ENCODE results near the gene CNGA3. TPM values are rescaled to one million over a fixed set of nuclear protein-coding genes. Genes with fewer than 3 reads are reported as not detected.

The CNGA3 gene
- total and polyA plus RNA-seq, 2 donors (not counting 3 experiments of a cell fraction or from before 2014, with no cell fraction given) = not detected

DNA sequence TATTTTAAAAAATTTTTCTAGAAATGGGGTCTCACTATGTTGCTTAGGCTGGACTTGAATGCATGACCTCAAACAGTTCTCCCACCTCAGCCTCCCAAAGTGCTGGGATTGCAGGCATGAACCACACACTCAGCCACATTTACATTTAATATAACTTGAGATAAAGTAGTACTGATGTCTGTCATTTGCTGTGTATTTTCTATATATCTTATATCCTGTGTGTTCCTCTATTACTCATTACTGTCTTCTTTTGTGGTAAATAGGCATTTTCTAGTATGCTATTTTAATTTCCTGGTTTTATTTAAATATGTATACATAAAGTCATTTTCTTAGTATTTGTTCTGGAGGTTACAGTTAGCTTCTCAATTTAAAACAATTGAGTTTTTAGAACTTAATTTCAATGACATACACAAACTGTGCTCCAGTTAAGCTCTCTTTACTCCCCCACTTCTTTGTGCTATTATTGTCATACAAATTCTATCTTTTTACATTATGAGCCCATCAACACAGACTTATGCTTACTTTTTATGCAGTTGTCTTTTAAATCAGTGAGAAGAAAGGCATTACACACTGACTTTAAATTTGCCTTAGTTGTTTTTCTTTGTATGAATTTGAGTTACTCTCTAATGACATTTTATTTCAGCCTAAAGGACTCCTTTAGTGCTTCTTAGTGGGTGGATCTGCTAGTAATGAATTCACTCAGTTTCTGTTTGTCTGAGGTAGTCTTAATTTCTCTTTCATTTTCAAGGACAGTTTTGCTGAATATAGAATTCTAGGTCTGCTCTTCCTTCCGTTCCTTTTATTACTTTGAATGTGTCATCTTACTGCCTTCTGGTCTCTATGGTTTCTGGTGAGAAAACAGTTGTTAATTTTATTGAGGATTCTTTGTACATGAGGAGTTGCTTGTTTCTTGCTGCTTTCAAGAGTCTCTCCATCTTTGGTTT is 92.2 kb downstream of the CNGA3 start:
- ChIA-PET POLR2A (no interaction called here), CTCF (no interaction called here)
- no TSS peak for BruUV-seq (replicated peaks)
- H3K9me1 ChIP-seq (replicated peaks; ENCODE audit: control insufficient read depth, extremely low read depth, insufficient read depth, low read length) = no peaks in the 10 kb centered on the region
- intact Hi-C loops (cut with micrococcal nuclease) = no loop called here
- no peaks in the 10 kb centered on the region for H3K36me3 ChIP-seq (ENCODE audit: control insufficient read depth in 2 of 2, extremely low read depth in 1 of 2, insufficient read depth in 2 of 2, low read length in 2 of 2)
- no peak overlapping the region for H2AFZ ChIP-seq (ENCODE audit: low read depth, low read length)
- dilution Hi-C loops (cut with MboI; ENCODE audit: extremely low pct_ligation_motif_present, low sequenced_read_pairs) = no loop called here
- H3K4me2 ChIP-seq (ENCODE audit: insufficient read depth, low read length) = no peak overlapping the region
- no peak for DNase-seq (ENCODE audit: low read depth, low spot score)
- no peaks in the 10 kb centered on the region for H3K4me1 ChIP-seq (ENCODE audit: control insufficient read depth, extremely low read depth, insufficient read depth, low read length)
- no peaks in the 10 kb centered on the region for H4K20me1 ChIP-seq (replicated peaks; ENCODE audit: control insufficient read depth, extremely low read depth, insufficient read depth, low read length)
- no peak overlapping the region for H3K4me3 ChIP-seq (replicated peaks in 1 of 3; ENCODE audit: insufficient read depth in 1 of 3, low read depth in 1 of 3, low read length in 3 of 3)
- no peaks in the 10 kb centered on the region for H3K79me2 ChIP-seq (ENCODE audit: control insufficient read depth, insufficient read depth, low read length)
- FAIRE-seq = no peak
- H3K27ac ChIP-seq (ENCODE audit: insufficient read depth, low read depth, low read length) = no peak overlapping the region
- H3K27me3 ChIP-seq (ENCODE audit: control insufficient read depth in 2 of 2, insufficient read depth in 2 of 2, low read length in 2 of 2) = no peaks in the 10 kb centered on the region
- TF ChIP-seq POLR2A (IDR thresholded peaks at IDR 0.05; ENCODE audit: low read depth, low read length) (no peak), MYC (IDR thresholded peaks at IDR 0.05; ENCODE audit: low read depth, low read length) (no peak), FOS (IDR thresholded peaks at IDR 0.05; ENCODE audit: borderline replicate concordance, insufficient read depth, low read length) (no peak), GATA2 (IDR thresholded peaks at IDR 0.05; ENCODE audit: insufficient read depth, insufficient read length, low read depth, low read length) (no peak), CTCF (IDR thresholded peaks at IDR 0.05; ENCODE audit: extremely low read depth in 1 of 2, insufficient read depth in 1 of 2, low read depth in 1 of 2, low read length in 2 of 2) (no peak), JUN (IDR thresholded peaks at IDR 0.05; ENCODE audit: borderline replicate concordance, insufficient read depth, insufficient read length, low read depth) (no peak)
- no peaks in the 10 kb centered on the region for H3K9me3 ChIP-seq (replicated peaks; ENCODE audit: control insufficient read depth, insufficient read depth, low read length)
- no peak overlapping the region for H3K9ac ChIP-seq (replicated peaks; ENCODE audit: extremely low read depth, insufficient read depth, low read length)
